Activated naive CD8-positive, alpha-beta T cell (primary cell): ENCODE data around the gene KRT38.

Experiments
- H3K27ac Mint-ChIP-seq: one replicate; pipeline ENCODE4 v1.8.0; 2021; ENCODE audit warnings: mixed read lengths
- H3K27me3 Mint-ChIP-seq: one replicate; pipeline ENCODE4 v1.8.0; 2021; ENCODE audit warnings: mixed read lengths
- H3K36me3 Mint-ChIP-seq: one replicate; pipeline ENCODE4 v1.8.0; 2021; ENCODE audit warnings: mixed read lengths
- H3K4me1 Mint-ChIP-seq: one replicate; pipeline ENCODE4 v1.8.0; 2021; ENCODE audit warnings: low read depth, mixed read lengths
- H3K4me3 Mint-ChIP-seq: one replicate; pipeline ENCODE4 v1.8.0; 2021; ENCODE audit warnings: mild to moderate bottlenecking, mixed read lengths
- H3K9me3 Mint-ChIP-seq: one replicate; pipeline ENCODE4 v1.8.0; 2021; ENCODE audit warnings: low read depth, mixed read lengths

The KRT38 gene

GRCh38 chr17:41474863-41475262 lies 34.1 kb upstream of the KRT38 start:
- Mint-ChIP-seq H3K4me1 (no peaks in the 10 kb centered on the region), H3K9me3 (no peaks in the 10 kb centered on the region), H3K36me3 (peaks cover 6% of the 10 kb centered on the region), H3K27ac (no peak overlapping the region), H3K4me3 (no peak overlapping the region), H3K27me3 (no peaks in the 10 kb centered on the region)

DNA sequence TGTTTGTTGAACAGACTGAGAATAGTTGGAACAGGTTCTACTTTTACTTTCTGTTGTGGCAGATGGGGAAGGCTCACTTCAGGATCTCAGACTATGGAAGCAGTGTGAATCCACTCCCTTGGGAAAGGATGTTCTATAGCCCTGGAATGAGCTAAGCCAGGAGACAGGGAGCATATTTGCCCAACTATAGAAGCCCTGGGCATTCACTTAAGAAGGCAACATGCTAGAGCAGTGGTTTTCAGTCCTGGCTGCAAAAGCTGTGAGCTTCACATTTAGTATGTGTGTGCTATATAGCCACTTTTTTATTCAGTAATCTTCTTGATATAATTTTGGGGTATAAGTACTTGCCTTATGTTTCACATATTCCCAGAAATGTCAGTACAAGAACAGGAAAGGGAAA lies 27.6 kb upstream of the KRT38 start:
- Mint-ChIP-seq H3K4me1 (no peaks in the 10 kb centered on the region), H3K36me3 (peaks cover 6% of the 10 kb centered on the region), H3K9me3 (no peaks in the 10 kb centered on the region), H3K4me3 (no peak overlapping the region), H3K27ac (no peak overlapping the region), H3K27me3 (no peaks in the 10 kb centered on the region)

GRCh38 chr17:41467561-41467960 lies 26.8 kb upstream of the KRT38 start:
- Mint-ChIP-seq H3K36me3 (peaks cover 3% of the 10 kb centered on the region), H3K27me3 (no peaks in the 10 kb centered on the region), H3K27ac (no peak overlapping the region), H3K9me3 (no peaks in the 10 kb centered on the region), H3K4me1 (no peaks in the 10 kb centered on the region), H3K4me3 (no peak overlapping the region)

- Mint-ChIP-seq H3K36me3 (peaks cover 3% of the 10 kb centered on the region), H3K4me3 (no peak within 1 kb of the TSS), H3K9me3 (no peaks in the 10 kb centered on the region), H3K27ac (no peak within 1 kb of the TSS), H3K4me1 (no peaks in the 10 kb centered on the region), H3K27me3 (no peaks in the 10 kb centered on the region)
These were observed 26.2 kb upstream of the KRT38 start, which contains the start of gene KRT32 for GRCh38 chr17:41466988-41467387. TSS of gene KRT32 (minus strand) at chr17:41467386. CDS start at chr17:41467325, 61 bp downstream.

- Mint-ChIP-seq H3K4me3 (no peak overlapping the region), H3K4me1 (no peaks in the 10 kb centered on the region), H3K36me3 (no peaks in the 10 kb centered on the region), H3K27ac (no peak overlapping the region), H3K27me3 (no peaks in the 10 kb centered on the region), H3K9me3 (no peaks in the 10 kb centered on the region)
These were observed 23.9 kb upstream of the KRT38 start for GRCh38 chr17:41464682-41465081.

DNA sequence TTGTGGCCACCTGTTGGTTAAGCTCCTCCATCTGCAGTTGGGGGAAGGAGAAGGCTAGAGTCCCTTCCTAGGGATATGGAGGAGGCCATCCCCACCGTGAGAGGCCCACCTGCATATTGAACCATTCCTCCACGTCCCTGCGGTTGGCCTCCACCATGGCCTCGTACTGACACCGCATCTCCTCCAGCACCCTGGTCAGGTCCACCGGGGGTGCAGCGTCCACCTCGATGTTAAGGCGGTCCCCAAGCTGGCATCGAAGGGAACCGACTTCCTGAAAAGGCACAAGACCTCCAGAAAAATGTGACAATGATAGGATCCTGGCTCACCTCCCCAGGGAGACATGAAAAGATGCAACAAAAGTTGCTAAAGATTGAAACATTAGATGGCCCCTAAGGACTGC lies 23.4 kb upstream of the KRT38 start:
- H3K4me3 Mint-ChIP-seq, result no peak overlapping the region
- no peaks in the 10 kb centered on the region for H3K27me3 Mint-ChIP-seq
- H3K4me1 Mint-ChIP-seq, result no peaks in the 10 kb centered on the region

DNA sequence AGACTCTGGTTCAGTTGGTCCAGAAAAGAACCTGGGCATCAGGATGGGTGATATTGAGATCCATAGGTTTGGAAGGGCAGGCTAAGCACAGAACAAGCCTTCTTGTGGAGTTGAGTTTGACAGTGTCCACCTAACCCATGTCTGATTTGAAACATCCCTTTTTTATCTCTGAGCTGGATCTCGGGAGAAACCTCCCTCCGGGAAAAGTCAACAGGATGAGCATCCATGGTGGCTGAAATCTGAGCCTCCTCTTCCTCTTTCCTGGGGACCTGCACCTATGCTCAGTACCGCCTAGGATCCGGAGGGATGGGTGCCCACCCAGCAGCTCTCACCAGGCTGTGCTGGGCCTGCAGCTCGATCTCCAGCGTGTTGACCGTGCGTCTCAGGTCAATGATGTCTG lies 23.0 kb upstream of the KRT38 start:
- Mint-ChIP-seq H3K4me3 (no peak overlapping the region), H3K27me3 (no peaks in the 10 kb centered on the region), H3K9me3 (no peaks in the 10 kb centered on the region)

More for the DNA sequence above, 23.4 kb upstream of the KRT38 start:
- Mint-ChIP-seq H3K9me3 (no peaks in the 10 kb centered on the region), H3K27ac (no peak overlapping the region), H3K36me3 (no peaks in the 10 kb centered on the region)

GRCh38 chr17:41462705-41463104 lies 21.9 kb upstream of the KRT38 start:
- Mint-ChIP-seq H3K4me1 (no peaks in the 10 kb centered on the region), H3K4me3 (no peak overlapping the region), H3K27ac (no peak overlapping the region), H3K36me3 (no peaks in the 10 kb centered on the region), H3K27me3 (no peaks in the 10 kb centered on the region), H3K9me3 (no peaks in the 10 kb centered on the region)

More for the DNA sequence above, 23.0 kb upstream of the KRT38 start:
- Mint-ChIP-seq H3K4me1 (no peaks in the 10 kb centered on the region), H3K36me3 (no peaks in the 10 kb centered on the region), H3K27ac (no peak overlapping the region)

GRCh38 chr17:41457676-41458075 lies 16.9 kb upstream of the KRT38 start:
- no peaks in the 10 kb centered on the region for H3K4me1 Mint-ChIP-seq
- no peaks in the 10 kb centered on the region for H3K27me3 Mint-ChIP-seq
- no peaks in the 10 kb centered on the region for H3K9me3 Mint-ChIP-seq
- no peak overlapping the region for H3K4me3 Mint-ChIP-seq
- no peak overlapping the region for H3K27ac Mint-ChIP-seq
- H3K36me3 Mint-ChIP-seq, result no peaks in the 10 kb centered on the region

GRCh38 chr17:41456204-41456603 lies 15.4 kb upstream of the KRT38 start:
- H3K4me3 Mint-ChIP-seq, result no peak overlapping the region
- no peaks in the 10 kb centered on the region for H3K4me1 Mint-ChIP-seq
- H3K9me3 Mint-ChIP-seq, result no peaks in the 10 kb centered on the region
- no peaks in the 10 kb centered on the region for H3K27me3 Mint-ChIP-seq
- H3K36me3 Mint-ChIP-seq, result no peaks in the 10 kb centered on the region
- no peak overlapping the region for H3K27ac Mint-ChIP-seq

- H3K36me3 Mint-ChIP-seq, result no peaks in the 10 kb centered on the region
- no peaks in the 10 kb centered on the region for H3K9me3 Mint-ChIP-seq
- H3K4me1 Mint-ChIP-seq, result no peaks in the 10 kb centered on the region
- H3K27ac Mint-ChIP-seq, result no peak overlapping the region
- H3K4me3 Mint-ChIP-seq, result no peak overlapping the region
- H3K27me3 Mint-ChIP-seq, result no peaks in the 10 kb centered on the region
These were observed 14.5 kb upstream of the KRT38 start for GRCh38 chr17:41455236-41455635.

DNA sequence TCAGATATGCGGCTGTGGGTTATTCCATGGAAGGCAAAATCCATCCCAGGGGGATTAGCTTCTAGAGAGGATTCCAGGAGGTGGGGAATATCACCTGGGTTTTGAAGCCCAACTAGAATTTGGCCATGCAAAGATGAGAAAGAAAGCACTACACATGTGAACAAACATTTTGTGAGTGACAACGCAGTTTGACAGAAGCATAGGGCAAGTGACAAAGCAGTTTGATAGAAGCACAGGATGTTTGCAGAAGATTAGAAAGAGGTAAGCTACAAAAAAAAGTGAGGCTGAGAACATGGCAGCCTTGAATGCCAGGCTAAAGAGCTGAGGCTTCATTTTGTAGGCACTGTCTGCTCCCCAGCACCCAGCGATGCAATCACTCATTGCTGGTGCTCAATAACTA lies 12.3 kb upstream of the KRT38 start:
- no peak overlapping the region for H3K4me3 Mint-ChIP-seq
- no peaks in the 10 kb centered on the region for H3K27me3 Mint-ChIP-seq
- no peaks in the 10 kb centered on the region for H3K4me1 Mint-ChIP-seq
- H3K36me3 Mint-ChIP-seq, result no peaks in the 10 kb centered on the region
- no peak overlapping the region for H3K27ac Mint-ChIP-seq
- H3K9me3 Mint-ChIP-seq, result no peaks in the 10 kb centered on the region

DNA sequence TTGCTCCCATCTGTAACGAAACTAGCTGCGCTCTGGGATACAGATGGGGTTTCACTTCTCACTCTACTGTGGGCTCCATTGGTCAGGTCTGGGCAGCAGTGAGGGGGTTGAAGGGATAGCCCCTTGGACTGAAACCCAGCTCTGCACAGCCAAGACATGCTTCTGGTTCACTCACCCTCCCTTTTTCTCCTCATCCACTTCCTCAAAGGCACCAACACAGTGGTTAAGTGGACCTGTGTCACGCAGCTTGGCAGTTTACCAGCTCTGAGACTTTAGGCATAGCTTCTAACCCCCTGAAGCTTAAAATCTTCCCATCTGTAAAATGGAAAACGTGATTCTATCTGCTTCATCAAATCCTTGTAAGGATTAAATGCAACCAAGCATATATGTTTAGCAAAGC lies 11.5 kb upstream of the KRT38 start:
- Mint-ChIP-seq H3K36me3 (no peaks in the 10 kb centered on the region), H3K27me3 (no peaks in the 10 kb centered on the region), H3K4me3 (no peak overlapping the region), H3K9me3 (no peaks in the 10 kb centered on the region), H3K4me1 (no peaks in the 10 kb centered on the region), H3K27ac (no peak overlapping the region)

DNA sequence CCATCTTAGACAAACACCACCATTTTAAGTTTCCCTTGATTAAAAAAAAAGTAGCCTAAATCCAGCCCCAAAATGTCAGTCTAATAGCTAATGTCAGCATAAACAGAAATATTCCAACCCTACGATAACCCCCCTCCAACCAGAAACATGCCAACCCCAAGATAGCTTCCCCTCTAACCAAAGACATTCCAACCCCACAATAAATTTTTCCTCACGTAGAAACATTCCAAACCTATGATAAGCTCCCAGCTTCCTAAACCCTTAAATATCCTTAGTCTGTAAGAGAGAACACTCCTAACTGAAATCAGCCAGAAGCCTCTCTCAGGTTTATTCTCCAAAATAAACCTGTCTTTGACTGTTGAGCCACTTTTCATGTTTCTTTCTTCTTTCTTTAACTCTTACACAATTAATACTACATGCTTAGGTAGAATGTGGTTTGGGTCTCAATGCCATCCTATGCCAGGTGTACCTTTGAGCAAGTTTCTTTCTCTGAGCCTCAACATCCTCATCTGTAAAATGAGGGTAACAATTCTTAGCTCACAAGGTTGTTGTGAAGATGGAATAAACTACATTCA lies 10.5 kb upstream of the KRT38 start:
- Mint-ChIP-seq H3K36me3 (no peaks in the 10 kb centered on the region), H3K9me3 (no peaks in the 10 kb centered on the region), H3K4me1 (no peaks in the 10 kb centered on the region), H3K27me3 (no peaks in the 10 kb centered on the region), H3K27ac (no peak overlapping the region), H3K4me3 (no peak overlapping the region)

DNA sequence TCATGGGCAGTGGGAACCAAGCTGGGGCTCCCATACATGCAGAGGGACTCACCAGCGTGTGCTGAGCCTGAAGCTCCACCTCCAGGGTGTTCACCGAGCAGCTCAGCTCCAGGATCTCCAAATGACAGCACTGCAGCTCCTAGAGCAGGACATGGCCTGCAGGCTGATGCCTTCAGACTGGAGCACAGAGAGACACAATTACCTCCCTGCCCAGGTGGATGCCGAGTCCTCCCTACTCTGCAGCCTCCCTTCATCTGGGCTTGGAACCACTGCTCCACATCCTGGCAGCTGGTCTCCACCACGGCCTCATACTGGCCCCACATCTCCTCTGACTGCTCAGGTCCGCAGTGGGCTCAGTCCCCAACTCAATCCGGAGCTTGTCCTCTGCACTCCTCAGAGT lies 8.2 kb upstream of the KRT38 start:
- Mint-ChIP-seq H3K27ac (no peak overlapping the region), H3K4me3 (no peak overlapping the region), H3K9me3 (no peaks in the 10 kb centered on the region), H3K4me1 (no peaks in the 10 kb centered on the region), H3K36me3 (no peaks in the 10 kb centered on the region), H3K27me3 (no peaks in the 10 kb centered on the region)

DNA sequence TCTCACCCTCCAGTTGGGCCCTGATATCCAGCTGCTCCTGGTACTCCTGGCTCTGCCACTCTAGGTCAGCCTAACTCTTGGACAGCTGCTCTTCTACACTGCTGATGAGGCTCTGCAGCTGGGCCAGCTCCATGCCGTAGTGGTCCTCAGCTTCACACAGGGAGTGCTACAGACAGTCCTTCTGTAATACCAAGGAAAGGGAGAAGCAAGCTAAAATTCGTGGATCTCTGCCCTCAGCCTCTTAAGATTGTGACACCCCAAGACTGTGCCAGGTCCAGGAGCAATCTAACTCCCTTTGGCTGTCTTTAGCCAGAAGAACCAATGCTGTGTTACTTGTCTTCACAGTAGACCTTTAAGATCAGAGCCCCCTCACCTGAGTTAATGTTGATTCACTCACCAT lies 7.7 kb upstream of the KRT38 start:
- Mint-ChIP-seq H3K36me3 (no peaks in the 10 kb centered on the region), H3K9me3 (no peaks in the 10 kb centered on the region), H3K27ac (no peak overlapping the region), H3K4me1 (no peaks in the 10 kb centered on the region), H3K27me3 (no peaks in the 10 kb centered on the region), H3K4me3 (no peak overlapping the region)
